Tibial nerve (tissue), 4 donors: ENCODE measurements around the gene TMEM245.

Experiments
- CTCF ChIP-seq, 5 experiments: fragments of 200-600 bp in 3 of 5; fragments of 450-650 bp in 2 of 5; sonication (generic) in 3 of 5; IDR thresholded peaks; one replicate each; pipeline ENCODE4 v1.5.1; 2016 to 2019; ENCODE audit warnings: antibody characterized with exemption in 5 of 5, mild to moderate bottlenecking in 3 of 5, moderate library complexity in 2 of 5
- EP300 ChIP-seq, 2 donors: sonication (generic); formaldehyde crosslinking; IDR thresholded peaks; one replicate each; pipeline ENCODE4 v1.6.1; 2017; ENCODE audit warnings: antibody characterized with exemption in 2 of 2, mild to moderate bottlenecking in 1 of 2

- TF ChIP-seq CTCF (IDR thresholded peaks at IDR 0.05) (no peak), EP300 (IDR thresholded peaks at IDR 0.05) (no peak)
These were observed 37.0 kb upstream of the TMEM245 start for GRCh38 chr9:109156708-109157107.
